OCI-M2 (cell line): ENCODE data around the gene UBXN7.
"Not testable (repeated sequence)": the region's sequence is repeated elsewhere in the genome, so short reads cannot be mapped to it uniquely, and the experiment has no call there.

ENCODE experiments used
- DNase-seq: peaks from one replicate; lab custom pipeline; 2025; ENCODE audit not compliant: unreplicated experiment; lab: John Stamatoyannopoulos, UW

The UBXN7 gene

DNA sequence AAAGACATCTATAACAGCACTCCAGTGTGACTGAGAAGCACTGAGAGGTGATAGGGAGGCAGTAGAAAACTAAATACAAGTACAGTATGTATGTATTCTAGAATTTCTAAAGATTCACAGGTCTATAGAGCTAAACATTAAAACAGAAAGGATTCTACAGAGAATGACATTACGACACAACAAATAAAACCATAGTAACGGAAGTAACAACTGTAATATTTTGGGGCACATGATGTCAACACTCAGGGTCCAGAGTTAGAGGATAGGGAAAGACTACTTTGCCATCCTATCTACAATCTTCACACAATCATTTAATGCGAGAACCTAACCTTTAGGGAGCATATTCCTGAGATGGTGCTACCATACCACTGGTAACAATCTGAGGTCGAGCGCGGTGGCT, 13.6 kb downstream of the UBXN7 start:
- DNase-seq: no peak

DNA sequence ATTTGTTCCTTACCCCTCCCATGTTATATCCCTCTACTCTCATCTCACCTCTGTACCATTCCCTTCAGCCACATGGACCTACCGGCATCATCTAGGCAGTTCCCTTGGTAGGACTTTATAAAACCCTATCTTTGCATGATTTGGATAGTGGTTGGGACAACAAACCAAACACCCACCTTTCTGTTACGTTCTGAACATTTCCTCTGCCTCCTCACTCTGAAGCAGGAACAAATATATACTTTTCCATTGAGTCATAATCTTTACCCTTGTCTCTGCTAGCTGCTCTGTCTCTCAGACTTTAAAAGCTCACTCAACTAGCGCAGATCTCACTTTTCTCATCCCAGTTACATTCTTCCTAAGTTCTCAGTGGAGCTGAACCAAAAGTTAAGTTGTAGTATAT, 17.8 kb downstream of the UBXN7 start:
- DNase-seq: no peak

DNA sequence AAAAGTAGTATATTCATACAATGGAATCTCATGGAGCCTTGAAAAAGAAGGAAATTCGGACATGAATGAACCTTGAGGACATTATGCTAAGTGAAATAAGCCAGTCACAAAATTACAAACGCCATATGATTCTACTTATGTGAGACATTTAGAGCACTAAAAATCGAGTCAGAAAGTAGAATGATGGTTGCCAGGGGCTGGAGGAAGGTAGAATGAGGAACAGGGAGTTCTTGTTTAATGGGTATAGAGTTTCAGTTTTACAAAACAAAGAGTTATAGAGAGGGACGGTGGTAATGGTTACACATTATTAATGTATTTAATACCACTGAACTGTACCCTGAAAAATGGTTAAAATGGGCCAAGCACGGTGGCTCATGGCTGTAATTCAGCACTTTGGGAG, 19.5 kb downstream of the UBXN7 start:
- DNase-seq: no peak

DNA sequence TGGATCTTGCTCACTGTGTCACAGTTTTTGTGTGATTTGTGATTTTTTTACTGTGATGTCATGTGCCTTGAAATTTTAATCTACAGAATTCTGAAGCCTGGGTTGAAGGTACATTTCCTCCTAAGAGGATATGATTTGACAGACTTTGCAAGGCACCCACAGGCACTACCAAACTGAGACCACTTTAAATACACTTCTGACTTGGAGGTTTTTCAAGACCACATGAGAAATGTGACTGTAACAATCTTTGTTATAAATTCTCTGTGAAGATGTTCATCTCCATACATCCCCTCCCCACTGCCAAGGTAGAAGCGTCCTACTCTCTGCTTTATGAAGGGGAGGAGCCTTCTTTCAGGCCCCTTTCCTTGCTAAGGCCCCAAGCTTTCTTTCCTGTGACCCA, 22.8 kb downstream of the UBXN7 start:
- DNase-seq: no peak

DNA sequence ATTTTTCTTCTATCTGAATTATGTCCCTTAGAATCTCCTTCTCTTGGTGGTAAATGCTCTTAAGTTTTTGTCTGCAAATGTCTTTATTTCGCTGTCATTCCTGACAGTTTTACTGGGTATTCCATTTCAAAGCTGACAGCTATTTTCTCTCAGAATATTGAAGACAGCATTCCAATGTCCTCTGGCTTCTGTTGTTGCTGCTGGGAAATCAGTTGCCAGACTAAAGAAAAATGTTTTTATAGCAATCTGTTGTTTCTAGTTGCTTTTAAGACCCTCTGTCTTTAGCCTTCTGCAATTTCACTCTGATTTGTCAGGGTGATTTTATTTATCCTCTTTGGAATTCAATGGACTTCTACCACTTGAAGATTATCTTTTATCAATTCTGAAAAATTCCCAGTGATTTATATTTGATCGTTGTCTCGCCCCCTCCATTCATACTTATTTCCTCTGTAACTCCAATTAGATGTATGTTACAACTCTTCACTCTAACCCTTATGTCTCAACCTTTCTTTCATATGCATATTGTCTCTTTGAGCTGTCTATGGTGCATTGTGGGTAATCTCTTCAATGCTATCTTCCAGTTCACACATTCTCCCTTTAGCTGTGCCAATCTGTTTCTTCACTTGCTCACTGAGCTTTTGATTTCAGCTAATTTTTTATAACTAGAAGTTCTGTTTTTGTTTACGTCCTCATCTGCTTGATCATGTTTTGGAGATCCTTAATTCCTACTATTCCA, 23.5 kb downstream of the UBXN7 start:
- DNase-seq: no peak

DNA sequence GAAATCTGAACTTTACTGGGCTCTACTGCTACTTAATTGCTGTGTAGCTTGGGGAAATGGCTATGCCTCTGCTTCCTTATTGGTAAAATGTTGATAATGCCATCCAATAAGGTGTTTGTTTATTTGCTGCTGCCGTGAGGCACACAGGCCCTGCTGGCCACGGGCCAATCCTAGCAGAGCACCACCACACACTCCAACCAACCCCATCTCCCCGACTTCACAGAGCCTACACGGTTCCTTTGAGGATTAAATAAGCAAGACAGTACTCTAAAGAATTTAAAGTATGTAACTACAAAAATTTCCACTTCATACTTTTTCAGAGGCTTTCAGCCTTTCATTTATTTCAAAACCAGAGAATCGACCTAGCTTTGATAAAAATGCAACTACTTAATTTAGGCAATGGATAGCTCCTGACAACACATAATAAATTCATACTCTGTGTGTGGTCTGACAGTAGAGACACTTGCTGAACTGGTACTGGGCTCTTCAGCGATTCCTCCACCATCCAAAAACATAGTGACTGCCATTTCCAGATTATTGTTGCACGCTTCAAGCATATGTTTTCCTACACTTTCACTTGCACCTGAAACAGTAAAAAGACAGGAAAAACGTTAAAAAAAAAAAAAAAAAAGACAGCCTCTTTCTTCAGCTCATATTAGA, 25.3 kb downstream of the UBXN7 start:
- no peak for DNase-seq

DNA sequence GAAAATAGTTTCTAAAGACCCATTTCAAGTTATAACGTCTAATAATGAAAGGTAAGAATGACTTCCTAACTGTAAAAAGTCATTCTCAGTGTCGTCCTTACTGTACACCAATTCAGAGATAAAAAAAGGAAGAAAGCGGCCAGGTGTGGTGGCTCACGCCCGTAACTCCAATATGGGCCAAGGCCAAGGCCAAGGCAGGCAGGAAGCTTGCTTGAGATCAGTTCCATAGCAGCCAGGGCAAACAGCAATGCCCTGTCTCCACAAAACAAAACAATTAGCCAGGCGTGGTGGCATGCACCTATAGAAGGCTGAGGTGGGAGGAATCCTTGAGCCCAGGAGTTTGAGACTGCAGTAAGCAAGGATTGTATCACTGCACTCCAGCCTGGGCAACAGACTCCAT, 31.9 kb downstream of the UBXN7 start:
- no peak for DNase-seq

DNA sequence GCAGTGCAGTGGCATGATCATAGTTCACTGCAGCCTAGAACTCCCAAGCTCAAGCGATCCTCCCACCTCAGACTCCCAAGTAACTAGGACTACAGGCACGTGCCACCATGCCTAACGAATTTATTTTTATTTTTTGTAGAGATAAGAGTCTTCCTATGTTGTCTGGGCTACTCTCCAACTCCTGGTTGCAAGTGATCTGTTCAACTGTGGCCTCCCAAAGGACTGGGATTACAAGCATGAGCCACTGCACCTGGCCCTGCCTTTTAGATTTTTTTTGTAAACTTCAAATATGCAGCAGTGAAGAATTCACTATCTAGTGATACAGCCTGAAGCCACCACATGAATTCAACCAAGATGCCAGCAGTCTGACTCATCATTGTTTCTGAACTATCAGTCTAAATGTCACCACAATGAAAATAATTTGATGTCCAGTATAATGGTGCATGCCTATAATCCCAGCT, 32.7 kb downstream of the UBXN7 start:
- DNase-seq: no peak

DNA sequence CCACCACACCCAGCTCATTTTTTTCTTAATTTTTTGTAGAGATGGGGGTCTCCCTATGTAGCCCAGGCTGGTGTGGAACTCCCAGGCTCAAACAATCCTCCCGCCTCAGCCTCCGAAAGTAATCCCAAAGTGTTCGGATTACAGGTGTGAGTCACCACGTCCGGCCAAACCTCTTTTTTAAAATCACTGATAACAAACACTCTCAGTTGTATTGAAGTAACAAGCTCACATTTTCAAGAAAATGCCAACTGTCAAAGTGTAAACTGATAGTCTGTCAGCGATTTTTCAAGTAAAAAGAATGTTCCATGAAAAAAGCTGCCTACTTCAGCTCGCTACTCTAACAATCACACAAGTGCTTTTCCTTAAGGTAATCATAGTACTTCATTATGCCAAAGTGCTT, 33.4 kb downstream of the UBXN7 start:
- no peak for DNase-seq

DNA sequence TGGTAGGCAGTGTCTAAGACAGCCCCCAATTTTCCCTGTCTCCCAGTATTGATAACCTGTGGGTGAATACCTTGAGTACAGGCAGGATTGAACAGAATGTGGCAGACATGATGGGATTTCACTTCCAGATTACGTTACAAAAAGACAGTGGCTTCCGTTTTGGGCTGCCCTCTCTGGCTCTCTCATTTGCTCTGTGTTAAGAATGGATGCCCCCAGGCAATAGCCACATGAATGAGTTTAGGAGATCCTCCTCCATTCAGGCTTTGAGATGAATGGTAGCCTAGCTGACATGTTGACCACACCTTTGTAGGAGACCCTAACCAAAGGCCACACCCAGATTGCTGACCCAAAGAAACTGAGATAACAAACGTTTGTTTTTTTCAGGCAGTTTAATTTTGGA, 34.3 kb downstream of the UBXN7 start:
- DNase-seq: no peak

DNA sequence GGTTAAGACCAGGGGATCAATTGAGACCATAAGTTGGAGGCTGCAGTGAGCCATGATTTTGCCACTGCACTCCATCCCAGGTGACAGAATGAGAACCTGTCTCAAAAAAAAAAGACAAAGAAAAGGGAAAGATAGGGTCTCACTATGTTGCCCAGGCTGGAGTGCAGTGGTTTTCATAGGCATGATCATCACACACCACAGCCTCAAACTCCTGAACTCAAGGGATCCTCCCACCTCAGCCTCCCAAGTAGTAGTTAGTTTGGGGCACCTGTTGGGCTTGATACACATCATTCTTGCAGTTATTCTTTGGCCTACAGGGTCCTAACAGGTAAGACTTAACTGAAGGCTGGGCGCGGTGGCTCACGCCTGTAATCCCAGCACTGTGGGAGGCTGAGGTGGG, 42.1 kb downstream of the UBXN7 start:
- no peak for DNase-seq

DNA sequence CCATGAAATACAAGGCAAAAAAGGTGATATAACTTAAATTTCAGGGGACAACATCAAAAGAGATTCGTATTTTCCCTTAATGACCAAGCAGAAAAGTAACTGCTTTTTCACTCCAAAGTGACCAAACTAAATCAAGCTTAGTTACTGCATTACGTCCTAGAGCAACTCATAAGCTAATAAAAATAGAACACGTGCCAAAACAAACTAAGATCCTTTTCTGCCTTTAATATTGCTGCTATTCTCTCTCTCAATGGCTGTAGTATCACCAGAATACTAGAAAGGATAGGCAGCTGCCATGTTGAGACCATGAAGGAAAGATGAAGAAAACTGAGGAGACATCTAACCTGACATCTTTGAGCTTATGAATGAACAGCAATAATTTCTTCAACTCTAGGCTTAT, 43.3 kb downstream of the UBXN7 start:
- no peak for DNase-seq

DNA sequence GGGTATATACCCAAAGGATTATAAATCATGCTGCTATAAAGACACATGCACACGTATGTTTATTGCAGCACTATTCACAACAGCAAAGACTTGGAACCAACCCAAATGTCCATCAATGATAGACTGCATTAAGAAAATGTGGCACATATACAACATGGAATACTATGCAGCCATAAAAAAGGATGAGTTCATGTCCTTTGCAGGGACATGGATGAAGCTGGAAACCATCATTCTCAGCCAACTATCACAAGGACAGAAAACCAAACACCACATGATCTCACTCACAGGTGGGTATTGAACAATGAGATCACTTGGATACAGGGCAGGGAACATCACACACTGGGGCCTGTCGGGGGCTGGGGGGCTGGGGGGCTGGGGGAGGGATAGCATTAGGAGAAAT, 44.3 kb downstream of the UBXN7 start:
- DNase-seq: not testable (repeated sequence)

DNA sequence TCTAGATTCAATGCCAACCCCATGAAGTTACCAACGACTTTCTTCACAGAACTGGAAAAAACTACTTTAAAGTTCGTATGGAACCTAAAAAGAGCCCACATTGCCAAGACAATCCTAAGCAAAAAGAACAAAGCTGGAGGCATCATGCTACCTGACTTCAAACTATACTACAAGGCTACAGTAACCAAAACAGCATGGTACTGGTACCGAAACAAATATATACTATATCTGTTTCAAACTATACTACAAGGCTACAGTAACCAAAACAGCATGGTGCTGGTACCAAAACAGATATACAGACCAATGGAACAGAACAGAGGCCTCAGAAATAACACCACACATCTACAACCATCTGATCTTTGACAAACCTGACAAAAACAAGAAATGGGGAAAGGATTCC, 45.4 kb downstream of the UBXN7 start:
- DNase-seq: not testable (repeated sequence)

DNA sequence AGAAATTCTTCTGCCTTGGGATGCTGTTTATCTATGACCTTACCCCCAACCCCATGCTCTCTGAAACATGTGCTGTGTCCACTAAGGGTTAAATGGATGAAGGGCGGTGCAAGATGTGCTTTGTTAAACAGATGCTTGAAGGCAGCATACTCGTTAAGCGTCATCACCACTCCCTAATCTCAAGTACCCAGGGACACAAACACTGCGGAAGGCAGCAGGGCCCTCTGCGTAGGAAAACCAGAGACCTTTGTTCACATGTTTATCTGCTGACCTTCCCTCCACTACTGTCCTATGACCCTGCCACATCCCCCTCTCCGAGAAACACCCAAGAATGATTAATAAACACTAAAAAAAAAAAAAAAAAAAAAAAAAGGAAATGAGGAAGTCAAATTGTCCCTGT, 46.2 kb downstream of the UBXN7 start:
- DNase-seq: not testable (repeated sequence)

DNA sequence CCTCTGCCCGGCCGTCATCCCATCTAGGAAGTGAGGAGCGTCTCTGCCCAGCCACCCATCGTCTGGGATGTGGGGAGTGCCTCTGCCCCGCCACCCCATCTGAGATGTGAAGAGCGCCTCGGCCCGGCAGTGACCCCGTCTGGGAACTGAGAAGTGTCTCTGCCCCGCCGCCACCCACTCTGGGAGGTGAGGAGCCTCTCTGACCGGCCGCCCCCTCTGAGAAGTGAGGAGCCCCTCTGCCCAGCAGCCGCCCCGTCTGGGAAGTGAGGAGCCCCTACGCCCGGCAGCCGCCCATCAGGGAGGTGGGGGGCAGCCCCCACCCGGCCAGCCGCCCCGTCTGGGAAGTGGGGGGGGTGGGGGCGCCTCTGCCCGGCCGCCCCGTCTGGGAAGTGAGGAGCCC, 46.8 kb downstream of the UBXN7 start:
- not testable (repeated sequence) for DNase-seq

DNA sequence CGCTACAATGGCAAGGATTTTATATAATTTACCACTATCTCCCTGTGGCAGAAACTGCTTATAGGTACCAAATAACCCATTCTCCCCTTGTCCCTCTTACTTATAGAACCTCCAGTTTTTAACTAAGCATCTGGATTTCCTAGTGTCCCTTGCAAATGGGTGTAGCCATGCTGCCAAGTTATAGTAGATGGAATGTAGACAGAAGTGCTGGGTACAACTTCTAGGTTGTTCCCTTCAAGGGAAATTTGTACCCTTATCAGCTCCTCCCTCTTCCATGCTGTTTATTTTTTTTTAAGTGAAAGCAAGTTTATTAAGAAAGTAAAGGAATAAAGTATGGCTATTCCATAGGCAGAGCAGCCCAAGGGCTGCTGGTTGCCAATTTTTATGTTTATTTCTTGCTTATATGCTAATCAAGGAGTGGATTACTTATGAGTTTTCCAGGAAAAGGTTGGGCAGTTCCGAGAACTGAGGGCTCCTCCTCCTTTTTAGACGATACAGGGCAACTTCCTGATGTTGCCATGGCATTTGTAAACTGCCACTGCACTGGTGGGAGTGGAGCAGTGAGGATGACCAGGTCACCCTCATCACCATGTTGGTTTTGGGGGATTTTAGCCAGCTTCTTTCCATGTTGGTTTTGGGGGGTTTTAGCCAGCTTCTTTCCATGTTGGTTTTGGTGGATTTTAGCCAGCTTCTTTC, 53.9 kb downstream of the UBXN7 start:
- DNase-seq: no peak

DNA sequence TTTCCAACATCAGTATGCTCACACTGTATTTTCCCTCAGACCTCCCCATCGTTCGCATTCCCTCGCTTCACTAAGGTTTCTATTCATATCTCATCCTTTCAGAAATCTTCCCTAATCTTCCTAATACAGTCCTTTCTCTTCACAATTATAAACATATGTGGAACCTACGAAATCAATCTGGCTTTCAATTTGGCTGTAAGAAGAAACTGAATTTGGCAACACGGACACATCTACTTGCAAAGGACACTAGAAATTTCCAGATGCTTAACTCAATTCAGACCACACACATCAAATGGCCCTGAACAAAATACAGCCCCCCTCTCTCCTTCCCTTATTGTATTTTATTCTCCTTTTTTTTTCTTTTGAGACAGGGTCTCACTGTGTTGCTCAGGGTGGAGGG, 54.9 kb downstream of the UBXN7 start:
- DNase-seq: no peak

DNA sequence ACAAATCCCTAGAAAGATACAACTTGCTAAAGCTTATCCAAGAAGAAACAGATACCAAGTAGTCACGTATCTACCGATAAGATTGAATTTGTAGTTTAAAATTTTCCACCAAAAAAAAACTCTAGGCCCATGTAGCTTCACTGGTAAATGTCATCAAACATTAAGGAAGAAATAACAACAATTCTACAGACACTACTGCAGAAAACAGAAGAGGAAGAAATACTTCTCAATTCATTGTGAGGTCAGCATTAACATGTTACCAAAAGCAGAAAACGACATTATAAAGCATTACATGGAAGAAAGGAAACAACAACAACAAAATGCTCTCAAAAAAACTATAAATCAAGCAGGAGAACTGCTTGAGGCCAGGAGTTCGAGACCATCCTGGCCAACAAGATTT, 66.5 kb downstream of the UBXN7 start:
- DNase-seq: no peak

DNA sequence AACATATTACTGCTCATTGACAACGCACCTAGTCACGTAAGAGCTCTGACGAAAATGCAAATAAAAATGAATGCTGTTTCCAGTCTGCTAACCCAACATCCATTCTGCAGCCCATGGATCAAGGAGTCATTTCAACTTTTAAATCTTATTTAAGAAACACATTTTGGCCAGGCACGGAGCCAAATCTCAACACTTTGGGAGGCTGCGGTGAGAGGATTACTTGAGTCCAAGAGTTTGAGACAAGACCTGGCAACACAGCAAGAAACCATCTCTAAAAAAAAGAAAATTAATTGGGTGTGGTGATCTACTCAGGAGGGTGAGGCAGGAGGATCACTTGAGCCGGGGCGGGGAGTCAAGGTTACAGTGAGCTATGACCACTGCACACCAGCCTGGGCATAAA, 71.6 kb downstream of the UBXN7 start:
- no peak for DNase-seq

DNA sequence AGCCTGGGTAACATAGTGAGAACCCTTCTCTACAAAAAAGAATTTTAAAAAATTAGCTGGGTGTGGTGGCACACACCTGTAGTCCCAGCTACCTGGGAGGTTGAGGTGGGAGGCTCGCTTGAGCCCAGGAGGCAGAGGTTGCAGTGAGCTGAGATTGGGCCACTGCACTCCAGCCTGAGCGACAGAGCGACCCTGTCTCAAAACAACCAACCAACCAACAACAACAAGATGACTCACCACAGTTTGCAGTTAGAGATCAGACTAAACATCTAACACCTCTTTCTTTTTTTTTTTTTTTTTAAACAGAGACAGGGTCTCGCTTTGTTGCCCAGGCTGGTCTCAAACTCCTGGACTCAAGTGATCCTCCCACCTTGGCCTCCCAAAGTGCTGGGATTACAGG, 73.7 kb downstream of the UBXN7 start:
- DNase-seq: not testable (repeated sequence)

DNA sequence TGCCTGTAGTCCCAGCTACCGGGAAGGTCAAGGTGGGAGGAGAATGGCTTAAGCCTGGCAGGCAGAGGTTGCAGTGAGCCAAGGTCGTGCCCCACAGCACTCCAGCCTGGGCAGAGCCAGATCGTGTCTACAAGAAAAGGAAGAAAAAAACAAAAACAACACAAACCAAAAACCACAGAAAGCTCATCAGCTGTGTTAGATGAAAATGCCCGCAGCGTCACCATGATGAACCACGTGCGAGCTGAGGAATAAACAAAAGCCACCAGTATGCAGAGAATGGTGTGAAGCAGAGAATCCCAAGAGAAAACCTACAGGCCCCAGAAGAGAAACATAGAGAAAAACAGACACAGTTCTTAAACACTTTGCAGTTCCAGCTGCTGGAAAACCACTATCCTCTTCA, 74.3 kb downstream of the UBXN7 start:
- DNase-seq: no peak
